ENCODE measurements around the gene STK10. TPM values are rescaled to one million over a fixed set of nuclear protein-coding genes. Genes with fewer than 3 reads are reported as not detected.

STK10 gene
- total RNA-seq, 1 donor: 27.1 TPM

DNA sequence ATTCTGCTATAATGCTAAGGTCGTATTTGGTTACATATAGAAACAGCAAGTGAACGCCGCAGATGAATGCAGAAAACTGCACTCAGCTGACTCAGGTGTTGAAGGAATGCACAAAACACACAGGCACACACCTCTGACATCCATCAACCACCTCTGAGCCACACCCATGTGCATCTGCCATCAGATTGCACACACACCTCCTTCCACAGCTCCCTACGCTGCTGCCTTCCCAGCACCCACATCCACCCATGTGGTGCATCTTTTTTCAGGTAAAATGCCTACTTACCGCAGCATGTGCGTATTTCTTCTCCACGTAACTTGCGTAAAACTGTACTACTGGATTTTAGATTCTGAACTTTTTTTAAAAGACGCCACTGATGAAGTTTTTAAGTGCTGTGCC, 7.1 kb downstream of the STK10 start:
- Histone ChIP-seq H3K27me3 (ENCODE audit: insufficient read depth, low read length) (no peaks in the 10 kb centered on the region), H3K4me2 (ENCODE audit: insufficient read depth, low read length) (no peak overlapping the region), H3K36me3 (ENCODE audit: insufficient read depth, low read length) (peaks cover 15% of the 10 kb centered on the region), H3K79me2 (ENCODE audit: insufficient read depth, low read length) (peaks cover 89% of the 10 kb centered on the region), H3K4me1 (ENCODE audit: insufficient read depth, low read length) (peaks cover 15% of the 10 kb centered on the region), H4K20me1 (ENCODE audit: insufficient read depth, low read length) (peaks cover 26% of the 10 kb centered on the region), H3K9me3 (ENCODE audit: low read depth, low read length) (no peaks in the 10 kb centered on the region), H2AFZ (ENCODE audit: low read length) (no peak overlapping the region), H3K27ac (ENCODE audit: low read depth, low read length) (no peak overlapping the region), H3K4me3 (ENCODE audit: insufficient read depth, low read length) (no peak overlapping the region)
- DNase-seq (ENCODE audit: insufficient read length, low spot score, missing footprints): no peak
- TF ChIP-seq, protein P1, sequence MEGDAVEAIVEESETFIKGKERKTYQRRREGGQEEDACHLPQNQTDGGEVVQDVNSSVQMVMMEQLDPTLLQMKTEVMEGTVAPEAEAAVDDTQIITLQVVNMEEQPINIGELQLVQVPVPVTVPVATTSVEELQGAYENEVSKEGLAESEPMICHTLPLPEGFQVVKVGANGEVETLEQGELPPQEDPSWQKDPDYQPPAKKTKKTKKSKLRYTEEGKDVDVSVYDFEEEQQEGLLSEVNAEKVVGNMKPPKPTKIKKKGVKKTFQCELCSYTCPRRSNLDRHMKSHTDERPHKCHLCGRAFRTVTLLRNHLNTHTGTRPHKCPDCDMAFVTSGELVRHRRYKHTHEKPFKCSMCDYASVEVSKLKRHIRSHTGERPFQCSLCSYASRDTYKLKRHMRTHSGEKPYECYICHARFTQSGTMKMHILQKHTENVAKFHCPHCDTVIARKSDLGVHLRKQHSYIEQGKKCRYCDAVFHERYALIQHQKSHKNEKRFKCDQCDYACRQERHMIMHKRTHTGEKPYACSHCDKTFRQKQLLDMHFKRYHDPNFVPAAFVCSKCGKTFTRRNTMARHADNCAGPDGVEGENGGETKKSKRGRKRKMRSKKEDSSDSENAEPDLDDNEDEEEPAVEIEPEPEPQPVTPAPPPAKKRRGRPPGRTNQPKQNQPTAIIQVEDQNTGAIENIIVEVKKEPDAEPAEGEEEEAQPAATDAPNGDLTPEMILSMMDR (IDR thresholded peaks at IDR 0.05; ENCODE audit: extremely low read depth, low read depth, low read length): no peak

DNA sequence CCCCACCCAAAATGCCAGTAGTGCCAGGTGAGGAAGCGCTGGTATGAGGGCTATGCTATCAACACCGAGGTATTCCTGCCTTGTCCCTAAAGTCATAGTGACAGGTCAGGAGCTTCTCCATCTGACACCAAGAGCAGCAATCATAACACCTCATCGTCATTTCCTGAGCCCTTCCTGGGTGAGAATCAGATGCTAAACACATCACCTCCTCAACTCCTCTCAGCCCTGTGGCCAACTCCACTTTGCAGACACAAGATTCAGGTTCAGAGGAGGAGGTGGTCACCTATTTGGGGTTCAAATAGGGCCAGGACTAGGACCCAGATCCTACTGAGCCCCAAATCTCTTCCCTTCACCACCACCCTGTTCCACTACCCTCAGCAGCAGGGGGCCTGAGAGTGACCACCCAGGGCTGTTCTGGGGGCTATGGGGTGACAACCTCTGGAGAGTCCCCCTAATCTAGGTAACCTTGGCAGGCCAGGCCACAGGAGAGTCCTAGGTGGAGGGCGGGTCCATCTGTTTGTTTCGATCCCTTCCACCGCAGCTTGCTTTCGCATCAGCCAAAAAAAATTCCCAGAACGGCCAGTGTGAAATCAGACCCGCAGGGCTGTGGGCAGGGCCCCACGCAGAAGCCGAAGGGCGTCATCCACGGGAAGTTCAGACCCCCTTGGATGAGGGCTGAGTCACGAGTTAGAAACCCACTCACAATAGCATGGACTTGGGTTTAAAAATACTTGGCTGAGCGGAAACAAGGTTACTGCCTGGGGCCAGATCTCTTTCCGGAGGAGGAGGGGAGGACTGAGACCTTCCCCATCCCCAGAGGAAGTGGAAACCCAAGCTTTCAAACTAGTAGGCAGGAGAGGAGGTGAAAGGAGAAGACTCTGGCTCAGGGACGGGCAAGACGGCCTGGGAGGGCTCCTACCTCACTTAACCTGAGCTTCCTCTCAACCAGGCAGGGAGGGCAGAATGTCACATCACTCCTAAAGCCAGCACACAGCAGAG, 8.7 kb downstream of the STK10 start:
- H3K9me3 ChIP-seq (ENCODE audit: low read depth, low read length): no peaks in the 10 kb centered on the region
- H2AFZ ChIP-seq (ENCODE audit: low read length): peak overlapping the region; percentile 80
- H3K4me2 ChIP-seq (ENCODE audit: insufficient read depth, low read length): peak overlapping the region; percentile 79
- H3K27me3 ChIP-seq (ENCODE audit: insufficient read depth, low read length): no peaks in the 10 kb centered on the region
- peaks cover 26% of the 10 kb centered on the region for H4K20me1 ChIP-seq (ENCODE audit: insufficient read depth, low read length)
- TF ChIP-seq, protein P1 (IDR thresholded peaks at IDR 0.05; ENCODE audit: extremely low read depth, low read depth, low read length): no peak
- H3K79me2 ChIP-seq (ENCODE audit: insufficient read depth, low read length): peaks cover 89% of the 10 kb centered on the region
- H3K4me1 ChIP-seq (ENCODE audit: insufficient read depth, low read length): peaks cover 17% of the 10 kb centered on the region
- H3K36me3 ChIP-seq (ENCODE audit: insufficient read depth, low read length): peaks cover 9% of the 10 kb centered on the region
- DNase-seq (ENCODE audit: insufficient read length, low spot score, missing footprints): peak; percentile 84
- peak overlapping the region; percentile 60 for H3K4me3 ChIP-seq (ENCODE audit: insufficient read depth, low read length)
- H3K27ac ChIP-seq (ENCODE audit: low read depth, low read length): peak overlapping the region; percentile 75

DNA sequence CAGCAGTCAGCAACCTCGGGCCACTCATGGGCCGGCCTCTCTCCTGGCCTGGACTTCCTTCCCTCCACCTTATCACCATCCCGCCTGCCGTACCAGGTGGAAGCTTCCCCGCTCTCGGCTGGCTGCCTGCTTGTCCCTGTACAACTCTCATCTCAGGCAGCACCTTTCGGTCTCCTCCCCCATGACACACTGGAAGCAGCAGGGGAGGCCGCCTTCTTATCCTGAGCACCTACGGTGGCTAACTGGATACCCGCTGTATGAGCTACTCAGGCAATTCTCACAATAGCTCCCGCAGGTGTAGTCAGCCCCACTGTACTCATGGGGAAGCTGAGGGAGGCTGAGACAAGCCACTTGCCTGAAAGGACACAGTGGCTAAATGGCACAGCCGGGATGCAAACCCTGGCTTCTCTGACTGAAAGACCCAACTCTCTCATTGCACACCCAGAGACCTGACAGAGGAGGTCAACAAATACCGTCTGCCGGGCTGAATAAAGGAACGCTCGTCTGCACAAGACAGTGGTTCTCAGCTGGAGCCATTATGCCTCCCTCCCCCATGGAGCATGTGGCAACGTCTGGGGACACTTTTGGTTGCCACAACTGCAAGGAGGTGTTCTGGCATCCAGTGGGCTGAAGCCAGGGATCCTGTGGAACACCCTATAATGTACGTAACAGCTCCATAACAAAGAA, 9.6 kb downstream of the STK10 start:
- no peaks in the 10 kb centered on the region for H3K27me3 ChIP-seq (ENCODE audit: insufficient read depth, low read length)
- H3K4me1 ChIP-seq (ENCODE audit: insufficient read depth, low read length): peaks cover 25% of the 10 kb centered on the region
- H2AFZ ChIP-seq (ENCODE audit: low read length): no peak overlapping the region
- H3K79me2 ChIP-seq (ENCODE audit: insufficient read depth, low read length): peaks cover 85% of the 10 kb centered on the region
- no peaks in the 10 kb centered on the region for H3K9me3 ChIP-seq (ENCODE audit: low read depth, low read length)
- peaks cover 26% of the 10 kb centered on the region for H4K20me1 ChIP-seq (ENCODE audit: insufficient read depth, low read length)
- H3K36me3 ChIP-seq (ENCODE audit: insufficient read depth, low read length): peaks cover 7% of the 10 kb centered on the region
- no peak overlapping the region for H3K4me2 ChIP-seq (ENCODE audit: insufficient read depth, low read length)
- TF ChIP-seq, protein P1 (IDR thresholded peaks at IDR 0.05; ENCODE audit: extremely low read depth, low read depth, low read length): no peak
- H3K27ac ChIP-seq (ENCODE audit: low read depth, low read length): no peak overlapping the region
- no peak for DNase-seq (ENCODE audit: insufficient read length, low spot score, missing footprints)
- H3K4me3 ChIP-seq (ENCODE audit: insufficient read depth, low read length): no peak overlapping the region

DNA sequence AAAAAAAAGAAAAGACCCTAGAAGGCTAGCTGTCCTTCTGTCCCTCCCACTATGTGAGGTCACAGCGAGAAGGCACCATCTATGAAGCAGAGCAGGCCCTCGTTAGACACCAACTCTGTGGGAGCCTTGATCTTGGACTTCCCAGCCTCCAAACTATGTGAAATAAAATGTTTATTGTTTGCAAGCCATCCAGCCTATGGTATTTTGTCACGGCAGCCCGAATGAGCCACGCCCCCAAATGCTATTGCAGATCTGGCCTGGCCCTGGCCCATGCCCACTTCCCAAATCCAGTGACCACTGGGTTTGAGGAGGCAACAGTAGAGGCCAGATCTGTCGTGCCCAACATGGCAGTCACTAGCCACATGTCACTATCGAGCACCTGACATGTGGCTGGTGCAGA, 10.8 kb downstream of the STK10 start:
- Histone ChIP-seq H3K36me3 (ENCODE audit: insufficient read depth, low read length) (peaks cover 5% of the 10 kb centered on the region), H3K4me2 (ENCODE audit: insufficient read depth, low read length) (no peak overlapping the region), H4K20me1 (ENCODE audit: insufficient read depth, low read length) (peaks cover 35% of the 10 kb centered on the region), H3K4me1 (ENCODE audit: insufficient read depth, low read length) (peaks cover 36% of the 10 kb centered on the region), H3K27ac (ENCODE audit: low read depth, low read length) (no peak overlapping the region), H3K79me2 (ENCODE audit: insufficient read depth, low read length) (peaks cover 77% of the 10 kb centered on the region), H3K9me3 (ENCODE audit: low read depth, low read length) (no peaks in the 10 kb centered on the region), H3K27me3 (ENCODE audit: insufficient read depth, low read length) (no peaks in the 10 kb centered on the region), H2AFZ (ENCODE audit: low read length) (no peak overlapping the region), H3K4me3 (ENCODE audit: insufficient read depth, low read length) (no peak overlapping the region)
- DNase-seq (ENCODE audit: insufficient read length, low spot score, missing footprints): no peak
- TF ChIP-seq, protein P1 (IDR thresholded peaks at IDR 0.05; ENCODE audit: extremely low read depth, low read depth, low read length): no peak
